GM19240 (cell line): ENCODE measurements around the gene TSN.
"Not testable (repeated sequence)": the region's sequence is repeated elsewhere in the genome, so short reads cannot be mapped to it uniquely, and the experiment has no call there.

Experiments used
- DNase-seq: peaks from one replicate; pipeline ENCODE4 v3.0.0; 2011; ENCODE audit warnings: low spot score; ENCODE audit not compliant: insufficient read length

TSN gene

DNA sequence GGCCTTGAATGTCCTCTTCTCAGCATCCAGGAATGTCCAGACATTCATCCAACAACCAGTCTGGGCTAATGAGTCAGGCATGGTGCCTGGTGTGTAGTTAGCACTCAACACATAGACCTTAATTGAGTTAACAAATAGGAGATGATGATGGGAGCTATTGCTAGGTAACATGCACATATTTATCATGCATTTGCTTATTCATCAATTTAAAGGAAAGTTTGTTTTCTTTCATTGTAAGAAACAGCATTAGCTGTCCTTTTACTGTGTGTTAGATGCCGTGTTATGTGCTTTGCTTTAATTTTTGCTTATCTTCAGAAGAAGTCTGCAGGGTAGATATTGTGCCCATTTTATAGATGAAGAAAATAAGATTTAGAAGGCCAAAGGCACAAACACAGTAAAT, 43.2 kb downstream of the TSN start:
- DNase-seq: no peak

DNA sequence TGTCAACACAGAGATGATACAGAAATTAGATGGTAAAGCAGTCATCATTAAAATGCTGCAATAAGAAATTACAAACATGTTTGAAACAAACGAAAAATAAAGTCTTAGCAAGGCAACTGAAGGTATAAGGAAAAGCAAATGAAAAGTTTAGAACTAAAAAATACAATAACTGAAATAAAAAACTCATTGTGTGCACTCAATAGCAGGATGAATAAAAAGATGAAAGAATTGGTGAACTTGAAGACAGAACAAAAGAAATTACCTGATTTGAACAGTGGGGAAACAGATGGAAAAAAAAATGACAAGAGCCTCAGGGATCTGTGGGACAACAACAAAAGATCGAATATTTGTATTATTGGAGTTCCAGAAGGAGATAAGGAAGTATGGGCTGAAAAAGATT, 46.5 kb downstream of the TSN start:
- DNase-seq: no peak

DNA sequence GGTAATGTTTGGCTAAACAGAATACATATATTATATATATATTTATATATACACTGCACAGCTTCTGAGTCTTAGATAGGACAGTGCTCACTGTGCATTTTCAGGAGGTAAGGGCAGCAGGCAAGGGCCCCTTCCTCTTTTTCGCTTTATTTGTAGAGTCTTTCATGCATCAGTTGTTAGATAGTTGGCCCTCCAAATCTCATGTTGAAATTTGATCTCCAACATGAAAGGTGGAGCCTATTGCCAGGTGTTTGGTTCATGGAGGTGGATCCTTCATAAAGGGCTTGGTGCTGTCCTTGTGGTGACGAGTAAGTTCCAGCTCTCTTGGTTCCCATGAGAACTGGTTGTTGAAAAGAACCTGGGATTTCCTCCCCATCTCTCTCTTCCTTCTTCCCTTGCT, 48.1 kb downstream of the TSN start:
- DNase-seq: no peak

DNA sequence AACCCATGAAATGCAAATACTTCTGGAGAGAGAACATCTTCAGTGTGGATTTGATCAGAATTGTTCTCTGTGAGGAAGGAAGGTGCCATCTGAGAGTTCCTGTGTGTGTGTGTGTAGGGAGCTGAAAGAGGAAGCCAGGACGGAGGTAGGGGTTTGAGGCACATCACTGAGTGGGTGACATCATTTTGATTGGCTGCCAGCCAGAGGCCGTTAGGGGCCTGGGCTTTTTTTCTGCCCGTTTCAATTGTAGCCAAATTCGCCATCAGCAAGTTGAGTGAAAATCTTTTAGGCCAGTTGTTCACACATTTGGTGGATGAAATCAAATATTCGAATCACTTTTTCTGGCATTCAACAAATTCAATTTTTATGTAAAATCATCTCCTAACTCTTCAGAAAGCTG, 48.9 kb downstream of the TSN start:
- no peak for DNase-seq

DNA sequence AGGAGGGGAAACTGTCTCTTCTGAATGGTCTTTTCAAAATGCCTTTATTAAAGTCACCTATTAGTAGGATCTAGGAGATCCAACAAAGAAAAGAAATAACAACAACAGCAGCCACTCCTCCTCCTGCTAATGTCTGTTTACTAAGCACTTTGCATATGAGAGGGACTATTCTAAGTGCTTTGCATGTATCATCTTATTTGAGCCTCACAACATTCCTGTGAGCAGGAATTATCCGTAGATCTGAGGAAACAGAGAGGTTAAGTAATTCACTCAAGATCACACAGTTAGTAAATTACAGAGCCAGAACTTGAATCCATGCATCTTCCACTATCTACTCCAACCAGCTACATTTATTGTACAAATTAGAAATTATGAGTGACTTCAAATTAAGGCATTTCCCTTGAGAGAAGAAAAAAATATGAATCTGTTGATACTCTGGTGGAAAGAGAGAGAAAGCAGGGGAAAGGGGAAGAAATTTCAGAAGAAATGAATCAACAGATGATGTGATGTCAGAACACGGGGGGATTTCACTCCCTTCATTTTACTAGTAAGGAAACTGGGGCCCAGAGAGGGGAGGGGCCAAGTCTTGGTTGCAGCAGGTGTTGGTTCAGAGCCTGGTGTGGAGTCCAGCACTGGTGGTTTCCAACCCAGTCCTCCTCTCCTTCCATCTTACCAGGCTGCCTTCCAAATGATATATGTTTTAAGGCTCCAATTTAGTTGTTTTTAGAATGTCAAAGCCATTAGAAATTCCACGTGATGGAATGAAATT, 49.7 kb downstream of the TSN start:
- DNase-seq: no peak

DNA sequence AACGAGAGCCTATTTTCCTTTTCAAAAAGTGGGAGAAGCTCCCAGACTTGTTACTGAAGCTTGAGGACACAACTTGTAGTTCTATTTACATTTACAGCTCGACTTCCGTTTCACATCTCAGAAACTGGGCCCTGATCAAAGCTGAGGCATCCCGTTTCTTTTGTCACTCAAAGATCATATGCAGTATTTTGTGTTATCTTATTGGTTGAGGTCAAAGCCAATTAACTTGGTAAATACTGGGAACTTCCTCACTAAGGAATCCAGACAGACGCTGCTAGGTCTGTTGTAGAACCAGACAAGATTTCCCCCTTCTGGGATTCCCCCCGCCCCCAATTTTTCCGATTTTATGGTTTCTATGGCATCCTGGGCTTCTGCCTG, 50.3 kb downstream of the TSN start:
- no peak for DNase-seq

DNA sequence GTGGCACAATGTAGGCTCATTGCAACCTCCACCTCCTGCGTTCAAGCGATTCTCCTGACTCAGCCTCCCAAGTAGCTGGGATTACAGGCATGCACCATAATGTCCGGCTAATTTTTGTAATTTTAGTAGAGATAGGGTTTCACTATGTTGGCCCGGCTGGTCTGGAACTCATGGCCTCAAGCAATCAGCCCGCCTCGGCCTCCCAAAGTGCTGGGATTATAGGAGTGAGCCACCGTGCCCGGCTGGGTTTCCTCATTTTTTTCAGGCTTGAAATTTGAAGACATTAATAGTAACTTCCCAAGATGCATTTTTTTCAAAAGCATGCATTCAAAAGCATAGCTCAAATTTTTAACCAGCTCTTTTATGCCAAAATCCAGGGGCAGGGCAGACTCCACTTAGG, 52.3 kb downstream of the TSN start:
- not testable (repeated sequence) for DNase-seq

DNA sequence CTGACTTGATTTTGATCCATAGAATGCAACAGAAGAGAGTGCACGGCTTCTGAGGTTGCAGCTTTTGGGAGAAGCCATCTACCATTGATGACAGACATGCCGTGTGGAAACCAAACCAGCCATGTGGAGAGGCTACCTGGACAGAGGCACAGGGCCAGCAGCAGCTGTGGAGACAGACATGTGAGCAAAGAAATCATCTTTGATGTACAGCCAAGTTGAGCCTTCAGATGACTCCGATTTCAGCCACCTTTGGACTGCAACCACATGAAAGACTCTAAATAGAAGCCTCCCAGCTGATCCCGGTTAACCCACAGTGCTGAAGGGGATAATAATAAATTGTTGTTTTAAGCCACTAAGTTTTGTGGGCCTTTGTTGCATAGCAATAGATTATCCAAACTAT, 54.2 kb downstream of the TSN start:
- no peak for DNase-seq

DNA sequence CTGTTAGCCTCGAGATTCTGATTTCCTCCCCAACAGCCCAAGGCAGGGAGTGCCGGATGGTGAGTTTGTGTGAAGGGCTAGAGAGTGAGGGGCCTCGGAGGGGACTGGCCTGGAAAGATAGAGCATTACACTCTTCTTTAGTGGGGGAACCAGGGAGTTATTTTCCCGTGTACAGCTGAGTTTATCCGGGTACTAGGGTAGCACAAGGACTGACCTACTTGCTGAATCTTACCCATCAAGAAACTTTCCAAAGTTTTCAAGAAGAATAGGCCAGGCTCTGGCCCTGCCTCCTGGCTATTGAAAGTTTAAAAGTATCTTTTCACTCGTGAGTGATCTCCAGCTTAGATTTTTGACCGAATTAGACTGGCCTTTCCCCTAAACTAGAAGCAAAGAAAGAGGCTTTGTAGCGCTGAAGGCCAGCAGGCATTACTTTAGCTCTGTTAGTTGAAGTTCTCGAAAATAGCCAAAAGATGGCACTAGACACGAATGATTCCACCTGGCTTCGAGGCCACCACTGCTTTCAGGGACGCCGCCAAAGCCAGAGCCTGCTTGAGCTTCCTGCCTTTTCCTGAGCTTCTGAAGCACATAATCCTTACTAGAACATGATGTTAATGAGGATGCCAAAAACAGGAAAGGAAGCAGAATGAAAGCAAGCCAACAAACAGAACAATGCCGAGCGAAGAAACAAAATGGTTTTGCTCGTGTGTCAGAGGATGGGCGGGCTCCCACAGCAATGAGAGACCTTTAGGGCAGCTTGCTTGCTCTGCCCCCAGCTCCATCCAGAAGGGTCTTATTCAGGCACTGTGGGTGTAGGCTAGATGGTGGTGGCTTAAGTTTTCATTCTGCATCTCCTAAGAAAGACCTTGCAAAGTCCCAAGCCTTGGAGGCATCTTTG, 55.8 kb downstream of the TSN start:
- DNase-seq: peak; percentile 30

DNA sequence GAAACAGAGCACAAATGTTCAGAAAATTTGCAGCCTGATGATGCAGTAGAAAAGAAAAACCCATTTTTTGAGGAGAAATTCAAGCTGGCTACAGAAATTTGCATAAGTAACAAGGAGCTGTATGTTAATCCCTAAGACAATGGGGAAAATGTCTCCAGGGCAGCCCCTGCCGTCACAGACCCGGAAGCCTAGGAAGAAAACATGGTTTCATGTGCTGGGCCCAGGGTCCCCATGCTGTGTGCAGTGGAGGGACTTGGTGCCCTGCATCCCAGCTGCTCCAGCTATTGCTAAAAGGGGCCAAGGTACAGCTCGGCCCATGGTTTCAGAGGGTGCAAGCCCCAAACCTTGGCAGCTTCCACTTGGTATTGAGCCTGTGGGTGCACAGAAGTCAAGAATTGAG, 57.6 kb downstream of the TSN start:
- not testable (repeated sequence) for DNase-seq

DNA sequence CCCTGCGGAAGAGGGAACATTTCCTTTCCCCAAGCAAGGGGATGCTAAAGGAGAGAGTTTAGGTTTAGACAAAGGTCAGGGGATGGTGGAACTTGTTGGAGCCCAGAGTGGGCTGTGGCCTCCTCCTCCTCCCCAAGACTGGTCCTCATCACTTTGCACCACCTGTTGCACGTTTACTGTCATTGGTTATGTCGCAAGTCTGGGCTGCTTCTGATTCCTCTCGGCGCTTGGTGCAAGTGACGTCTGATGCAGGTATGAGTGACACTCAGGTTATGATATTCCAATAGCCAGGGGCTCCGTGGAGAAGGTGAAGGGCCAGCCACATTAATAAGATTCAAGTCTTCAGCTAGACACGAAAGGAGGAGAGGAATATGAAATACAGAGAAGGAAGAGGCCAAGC, 59.8 kb downstream of the TSN start:
- no peak for DNase-seq

DNA sequence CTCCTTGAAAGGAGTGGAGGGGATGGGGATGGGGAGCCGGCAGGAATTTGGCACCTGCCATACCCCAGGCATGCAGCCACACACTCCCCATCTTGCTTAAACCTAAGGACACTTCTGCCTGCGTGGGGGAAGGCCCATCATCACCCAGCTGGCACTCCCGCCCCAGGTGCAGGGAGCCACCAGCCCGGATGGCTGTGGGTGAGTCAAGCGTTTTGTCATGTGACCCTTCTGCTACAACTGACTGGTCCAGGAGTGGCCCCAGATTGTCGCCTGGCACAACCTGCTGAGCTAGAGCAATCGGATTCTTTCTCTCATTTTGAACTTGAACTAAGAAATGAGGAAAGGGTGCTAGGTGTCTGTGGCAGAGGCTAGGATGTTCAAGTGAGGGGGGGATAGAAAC, 61.3 kb downstream of the TSN start:
- no peak for DNase-seq

DNA sequence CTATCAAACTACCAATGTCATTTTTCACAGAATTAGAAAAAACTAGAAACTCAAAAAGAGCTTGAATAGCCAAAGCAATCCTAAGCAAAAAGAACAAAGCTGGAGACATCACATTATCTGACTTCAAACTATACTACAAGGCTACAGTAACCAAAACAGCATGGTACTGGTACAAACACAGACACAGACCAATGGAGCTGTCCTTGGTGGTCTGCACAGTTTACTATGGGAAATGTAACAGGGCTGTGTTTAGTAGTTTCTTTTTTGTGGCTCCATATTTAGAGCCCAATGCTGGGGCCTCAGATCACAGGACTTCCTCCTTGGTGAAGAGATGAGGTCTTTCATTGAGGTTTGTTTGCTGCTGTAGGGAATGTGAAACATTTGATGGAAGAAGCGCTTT, 61.9 kb downstream of the TSN start:
- DNase-seq: not testable (repeated sequence)
